Parathyroid adenoma (tissue), 2 donors: Measurements from ENCODE around the gene SRSF8.

ENCODE experiments used
- H2AFZ ChIP-seq: fragments of 300-600 bp; sonication (generic); one replicate; pipeline ENCODE4 v1.7.0; 2017; ENCODE audit warnings: antibody characterized with exemption, mild to moderate bottlenecking
- H3K27ac ChIP-seq: fragments of 300-600 bp; sonication (generic); one replicate; pipeline ENCODE4 v1.7.0; 2017
- H3K27me3 ChIP-seq: fragments of 300-600 bp; sonication (generic); one replicate; pipeline ENCODE4 v1.7.0; 2017; ENCODE audit warnings: low read length; ENCODE audit not compliant: control insufficient read depth, insufficient read depth
- H3K36me3 ChIP-seq: fragments of 300-600 bp; sonication (generic); one replicate; pipeline ENCODE4 v1.7.0; 2017; ENCODE audit warnings: low read length; ENCODE audit not compliant: control insufficient read depth, insufficient read depth
- H3K4me1 ChIP-seq: fragments of 300-600 bp; sonication (generic); one replicate; pipeline ENCODE4 v1.7.0; 2017; ENCODE audit warnings: control low read depth
- H3K4me2 ChIP-seq: fragments of 300-600 bp; sonication (generic); one replicate; pipeline ENCODE4 v1.7.0; 2017; ENCODE audit warnings: low read length
- H3K4me3 ChIP-seq: fragments of 300-600 bp; sonication (generic); one replicate; pipeline ENCODE4 v1.7.0; 2017; ENCODE audit warnings: low read depth, low read length
- H3K79me2 ChIP-seq: fragments of 300-600 bp; sonication (generic); one replicate; pipeline ENCODE4 v1.7.0; 2017; ENCODE audit warnings: control low read depth
- H3K9ac ChIP-seq: fragments of 300-600 bp; sonication (generic); one replicate; pipeline ENCODE4 v1.7.0; 2017; ENCODE audit warnings: mild to moderate bottlenecking
- H3K9me3 ChIP-seq: fragments of 300-600 bp; sonication (generic); one replicate; pipeline ENCODE4 v1.7.0; 2017; ENCODE audit warnings: low read length; ENCODE audit not compliant: control insufficient read depth
- TF ChIP-seq, protein P1 (sequence below): fragments of 300-600 bp; sonication (generic); IDR thresholded peaks from one replicate; pipeline ENCODE4 v1.7.0; 2017; ENCODE audit warnings: antibody characterized with exemption, mild to moderate bottlenecking
- donor health status: primary hyperparathyroidism.

Gene SRSF8

GRCh38 chr11:95057959-95058358 lies 8.8 kb upstream of the SRSF8 start:
- Histone ChIP-seq H3K9ac (no peak overlapping the region), H3K27me3 (no peaks in the 10 kb centered on the region), H3K4me2 (no peak overlapping the region), H3K36me3 (no peaks in the 10 kb centered on the region), H2AFZ (no peak overlapping the region), H3K4me1 (no peaks in the 10 kb centered on the region), H3K9me3 (no peaks in the 10 kb centered on the region), H3K27ac (no peak overlapping the region), H3K79me2 (no peaks in the 10 kb centered on the region), H3K4me3 (no peak overlapping the region)
- TF ChIP-seq, protein P1, sequence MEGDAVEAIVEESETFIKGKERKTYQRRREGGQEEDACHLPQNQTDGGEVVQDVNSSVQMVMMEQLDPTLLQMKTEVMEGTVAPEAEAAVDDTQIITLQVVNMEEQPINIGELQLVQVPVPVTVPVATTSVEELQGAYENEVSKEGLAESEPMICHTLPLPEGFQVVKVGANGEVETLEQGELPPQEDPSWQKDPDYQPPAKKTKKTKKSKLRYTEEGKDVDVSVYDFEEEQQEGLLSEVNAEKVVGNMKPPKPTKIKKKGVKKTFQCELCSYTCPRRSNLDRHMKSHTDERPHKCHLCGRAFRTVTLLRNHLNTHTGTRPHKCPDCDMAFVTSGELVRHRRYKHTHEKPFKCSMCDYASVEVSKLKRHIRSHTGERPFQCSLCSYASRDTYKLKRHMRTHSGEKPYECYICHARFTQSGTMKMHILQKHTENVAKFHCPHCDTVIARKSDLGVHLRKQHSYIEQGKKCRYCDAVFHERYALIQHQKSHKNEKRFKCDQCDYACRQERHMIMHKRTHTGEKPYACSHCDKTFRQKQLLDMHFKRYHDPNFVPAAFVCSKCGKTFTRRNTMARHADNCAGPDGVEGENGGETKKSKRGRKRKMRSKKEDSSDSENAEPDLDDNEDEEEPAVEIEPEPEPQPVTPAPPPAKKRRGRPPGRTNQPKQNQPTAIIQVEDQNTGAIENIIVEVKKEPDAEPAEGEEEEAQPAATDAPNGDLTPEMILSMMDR: no peak

GRCh38 chr11:95058621-95059020 lies 8.1 kb upstream of the SRSF8 start:
- Histone ChIP-seq H3K36me3 (no peaks in the 10 kb centered on the region), H3K4me2 (no peak overlapping the region), H3K27ac (no peak overlapping the region), H3K4me3 (no peak overlapping the region), H3K9ac (no peak overlapping the region), H3K79me2 (no peaks in the 10 kb centered on the region), H2AFZ (no peak overlapping the region), H3K27me3 (no peaks in the 10 kb centered on the region), H3K4me1 (no peaks in the 10 kb centered on the region), H3K9me3 (no peaks in the 10 kb centered on the region)
- TF ChIP-seq, protein P1: no peak

GRCh38 chr11:95059046-95059445 lies 7.7 kb upstream of the SRSF8 start:
- Histone ChIP-seq H3K27ac (no peak overlapping the region), H3K9ac (no peak overlapping the region), H3K27me3 (no peaks in the 10 kb centered on the region), H2AFZ (no peak overlapping the region), H3K4me3 (no peak overlapping the region), H3K36me3 (no peaks in the 10 kb centered on the region), H3K4me2 (no peak overlapping the region), H3K9me3 (no peaks in the 10 kb centered on the region), H3K79me2 (no peaks in the 10 kb centered on the region), H3K4me1 (no peaks in the 10 kb centered on the region)
- TF ChIP-seq, protein P1: no peak

DNA sequence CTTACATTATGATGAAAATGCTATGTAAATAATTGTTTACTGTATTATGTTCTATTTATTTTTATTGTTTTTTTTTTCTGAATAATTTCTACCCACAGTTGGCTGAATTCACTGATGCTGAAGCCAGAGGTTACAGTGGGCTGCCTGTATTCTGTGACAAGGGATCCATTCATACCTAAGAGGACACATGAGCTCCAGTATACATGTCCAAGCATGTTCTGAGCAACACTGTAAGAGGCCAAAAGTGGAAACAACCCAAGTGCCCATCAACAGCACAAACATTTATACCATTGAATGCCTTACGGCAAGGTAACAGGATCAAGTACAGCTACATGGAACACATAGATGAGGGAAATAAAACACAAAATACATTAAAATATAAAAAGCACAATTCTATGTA lies 1.4 kb upstream of the SRSF8 start:
- no peak overlapping the region for H2AFZ ChIP-seq
- no peak overlapping the region for H3K4me3 ChIP-seq
- TF ChIP-seq, protein P1: no peak
- no peaks in the 10 kb centered on the region for H3K36me3 ChIP-seq
- no peak overlapping the region for H3K27ac ChIP-seq
- H3K27me3 ChIP-seq: no peaks in the 10 kb centered on the region
- H3K9me3 ChIP-seq: no peaks in the 10 kb centered on the region
- H3K4me2 ChIP-seq: no peak overlapping the region
- H3K4me1 ChIP-seq: no peaks in the 10 kb centered on the region
- H3K79me2 ChIP-seq: no peaks in the 10 kb centered on the region
- no peak overlapping the region for H3K9ac ChIP-seq

- TF ChIP-seq, protein P1: peak; percentile 42
- Histone ChIP-seq H3K4me2 (peak overlapping the region; percentile 83), H3K36me3 (no peaks in the 10 kb centered on the region), H3K27ac (peak overlapping the region; percentile 97), H3K4me1 (no peaks in the 10 kb centered on the region), H3K27me3 (no peaks in the 10 kb centered on the region), H3K9ac (peak overlapping the region; percentile 76), H3K9me3 (no peaks in the 10 kb centered on the region), H3K4me3 (peak overlapping the region; percentile 90), H3K79me2 (no peaks in the 10 kb centered on the region), H2AFZ (peak overlapping the region; percentile 93)
These were observed 521 bp downstream of the SRSF8 start for GRCh38 chr11:95067039-95067840.
